Retina (tissue), 1 donor: ENCODE results near the gene HAT1.
A peak's percentile ranks its signal among the peaks of the same experiment; 100 is the strongest.

Experiments used
- DNase-seq: peaks from one replicate; pipeline ENCODE4 v3.0.0-alpha.2; 2016

Gene HAT1

GRCh38 chr2:171921970-171922229 is 361 bp upstream of the HAT1 start:
- no peak for DNase-seq

- peak; percentile 7 for DNase-seq
These were observed 945 bp downstream of the HAT1 start for GRCh38 chr2:171923206-171923605.

DNA sequence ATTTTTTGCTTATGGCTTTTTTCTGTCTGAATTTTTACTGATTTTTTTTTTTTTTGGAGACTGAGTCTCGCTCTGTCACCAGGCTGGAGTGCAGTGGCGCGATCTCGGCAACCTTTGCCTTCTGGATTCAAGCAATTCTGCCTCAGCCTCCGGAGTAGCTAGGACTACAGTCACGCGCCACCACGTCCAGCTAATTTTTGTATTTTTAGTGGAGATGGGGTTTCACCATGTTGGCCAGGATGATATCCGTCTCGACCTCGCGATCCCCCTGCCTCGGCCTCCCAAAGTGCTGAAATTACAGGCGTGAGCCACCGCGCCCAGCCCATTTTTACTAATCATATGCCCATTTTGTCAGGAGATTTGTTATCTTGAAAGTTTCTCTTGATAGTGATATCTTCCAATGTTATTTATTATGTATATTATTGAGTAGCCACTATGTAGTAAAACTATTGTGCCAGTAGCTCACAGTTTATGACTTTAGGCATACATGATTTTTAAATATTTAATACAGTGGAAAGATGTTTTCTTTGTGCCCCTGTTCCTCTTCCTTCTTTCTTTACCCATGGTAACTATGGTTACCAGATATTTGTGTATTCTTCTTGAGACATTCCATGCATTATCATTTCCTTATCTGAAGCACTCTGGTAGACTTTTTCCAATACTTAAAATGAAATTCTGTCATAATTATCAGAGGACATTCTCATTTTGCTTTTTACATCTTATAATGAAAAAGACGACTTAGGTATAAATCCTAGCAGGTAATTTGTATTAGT is 2.1 kb downstream of the HAT1 start:
- DNase-seq: no peak

DNA sequence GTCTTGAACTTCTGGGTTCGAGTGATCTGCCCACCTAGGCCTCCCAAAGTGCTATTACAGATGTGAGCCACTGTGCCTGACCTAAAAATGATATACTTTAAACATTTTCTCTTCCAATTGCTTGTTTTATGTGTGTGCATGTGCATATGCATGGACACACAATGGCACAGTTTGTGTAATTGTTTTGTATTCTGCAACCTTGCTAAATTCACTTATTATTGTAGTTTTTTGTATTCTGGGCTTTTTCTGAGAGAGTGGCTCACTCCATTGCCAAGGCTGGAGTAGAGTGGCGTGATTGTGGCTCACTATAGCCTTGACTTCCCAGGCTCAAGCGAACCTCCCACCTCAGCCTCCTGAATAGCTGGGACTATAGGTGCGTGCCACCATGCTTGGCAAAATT is 8.1 kb downstream of the HAT1 start:
- no peak for DNase-seq

GRCh38 chr2:171939058-171939742 is 16.9 kb downstream of the HAT1 start:
- no peak for DNase-seq

DNA sequence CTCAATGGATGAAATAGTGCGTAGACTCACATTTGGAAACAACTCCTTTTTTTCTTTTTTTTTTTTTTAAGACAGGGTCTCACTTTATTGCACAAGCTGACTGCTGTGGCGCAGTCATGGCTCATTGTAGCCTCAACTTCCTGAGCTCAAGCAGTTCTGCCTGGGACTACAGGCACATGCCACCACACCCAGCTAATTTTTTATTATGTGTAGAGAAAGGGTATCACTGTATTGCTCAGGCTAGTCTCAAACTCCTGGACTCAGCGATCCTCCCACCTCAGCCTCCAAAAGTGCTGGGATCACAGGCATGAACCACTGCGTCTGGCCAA is 17.4 kb downstream of the HAT1 start:
- DNase-seq: no peak

DNA sequence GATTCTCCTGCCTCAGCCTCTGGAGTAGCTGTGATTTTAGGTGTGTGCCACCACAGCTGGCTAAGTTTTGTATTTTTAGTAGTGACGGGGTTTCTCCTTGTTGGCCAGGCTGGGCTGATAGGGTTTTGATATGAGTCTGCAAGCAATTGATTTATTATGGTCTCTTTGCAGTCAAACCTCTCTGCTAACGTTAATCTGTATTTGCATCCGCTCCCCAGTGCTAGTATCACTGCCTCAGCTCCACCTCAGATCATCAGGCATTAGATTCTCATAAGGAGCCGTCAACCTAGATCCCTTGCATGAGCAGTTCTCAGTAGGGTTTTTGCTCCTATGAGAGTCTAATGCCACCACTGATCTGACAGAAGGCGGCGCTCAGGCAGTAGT is 19.0 kb downstream of the HAT1 start:
- DNase-seq: no peak

DNA sequence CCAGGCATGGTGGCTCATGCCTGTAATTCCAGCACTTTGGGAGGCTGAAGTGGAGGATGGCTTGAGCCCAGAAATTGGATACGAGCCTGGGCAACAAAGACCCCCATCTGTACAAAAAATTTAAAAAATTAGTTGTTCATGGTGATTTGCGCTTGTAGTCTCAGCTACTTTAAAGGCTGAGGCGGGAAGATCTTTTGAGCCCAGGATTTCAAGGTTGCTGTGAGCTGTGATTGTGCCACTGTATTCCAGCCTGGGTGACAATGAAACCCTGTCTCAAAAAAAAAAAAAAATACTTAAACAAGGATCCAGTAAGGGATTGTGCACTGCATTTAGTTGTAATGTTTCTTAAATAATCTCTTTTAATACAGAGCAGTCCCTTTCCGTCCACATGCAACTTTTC is 21.6 kb downstream of the HAT1 start:
- DNase-seq: no peak

GRCh38 chr2:171952276-171952675 is 30.0 kb downstream of the HAT1 start:
- DNase-seq: no peak

GRCh38 chr2:171952748-171953147 is 30.5 kb downstream of the HAT1 start:
- no peak for DNase-seq

- DNase-seq: no peak
These were observed 34.0 kb downstream of the HAT1 start for GRCh38 chr2:171956135-171956825.

GRCh38 chr2:171957061-171957460 is 34.8 kb downstream of the HAT1 start:
- no peak for DNase-seq

GRCh38 chr2:171958475-171958874 is 36.2 kb downstream of the HAT1 start:
- DNase-seq: no peak

- DNase-seq: no peak
These were observed 37.7 kb downstream of the HAT1 start for GRCh38 chr2:171959998-171960397.

GRCh38 chr2:171960570-171960969 is 38.3 kb downstream of the HAT1 start:
- no peak for DNase-seq

DNA sequence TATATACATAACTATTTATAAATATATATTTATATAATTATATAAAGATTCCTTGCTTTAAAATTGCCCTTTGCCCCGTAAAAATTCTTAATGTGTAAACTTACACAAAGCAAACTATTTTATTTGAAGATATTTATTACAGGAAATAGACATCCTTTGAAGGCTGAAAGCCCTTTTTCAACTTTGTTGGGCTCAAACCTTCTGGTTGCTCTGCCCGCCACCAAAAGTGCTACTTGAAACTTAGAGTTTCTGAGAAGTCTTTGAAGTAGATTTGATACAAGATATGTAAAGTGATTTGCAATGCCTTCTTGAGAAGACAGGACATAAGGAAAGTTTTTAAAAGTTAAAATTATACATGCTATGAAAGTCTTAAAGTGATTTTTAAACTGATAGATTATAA is 40.9 kb downstream of the HAT1 start:
- DNase-seq: no peak

DNA sequence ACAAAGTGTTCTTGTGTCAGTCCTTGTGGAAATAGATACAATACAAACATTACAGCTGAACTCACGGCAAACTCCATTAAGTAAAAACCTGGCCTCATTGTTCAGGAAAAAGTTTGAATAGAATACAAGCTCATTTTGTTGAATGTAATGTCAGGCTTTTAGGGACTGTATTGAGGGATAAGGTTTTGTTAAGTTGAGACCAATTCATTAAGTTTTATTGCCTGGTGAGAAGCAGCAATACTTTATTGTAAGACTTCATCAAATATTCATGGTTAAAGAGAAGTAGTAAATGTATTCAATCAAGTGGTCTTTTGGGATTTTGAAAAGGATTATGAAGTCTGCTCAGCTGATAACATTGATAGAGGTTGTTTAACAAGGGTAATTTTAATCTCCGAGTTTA is 42.0 kb downstream of the HAT1 start:
- no peak for DNase-seq

DNA sequence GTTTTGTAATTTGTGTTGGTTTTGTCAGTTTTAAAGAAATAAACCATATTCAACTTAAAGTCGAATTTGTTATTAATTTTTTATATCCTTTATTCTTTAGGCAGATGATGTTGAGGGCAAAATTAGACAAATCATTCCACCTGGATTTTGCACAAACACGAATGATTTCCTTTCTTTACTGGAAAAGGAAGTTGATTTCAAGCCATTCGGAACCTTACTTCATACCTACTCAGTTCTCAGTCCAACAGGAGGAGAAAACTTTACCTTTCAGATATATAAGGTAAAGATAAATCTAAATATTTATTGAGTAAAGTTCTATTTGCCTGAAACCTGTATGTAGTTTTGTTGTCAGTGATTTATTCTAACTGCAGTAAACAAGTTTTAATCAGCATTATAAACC is 43.0 kb downstream of the HAT1 start:
- no peak for DNase-seq

DNA sequence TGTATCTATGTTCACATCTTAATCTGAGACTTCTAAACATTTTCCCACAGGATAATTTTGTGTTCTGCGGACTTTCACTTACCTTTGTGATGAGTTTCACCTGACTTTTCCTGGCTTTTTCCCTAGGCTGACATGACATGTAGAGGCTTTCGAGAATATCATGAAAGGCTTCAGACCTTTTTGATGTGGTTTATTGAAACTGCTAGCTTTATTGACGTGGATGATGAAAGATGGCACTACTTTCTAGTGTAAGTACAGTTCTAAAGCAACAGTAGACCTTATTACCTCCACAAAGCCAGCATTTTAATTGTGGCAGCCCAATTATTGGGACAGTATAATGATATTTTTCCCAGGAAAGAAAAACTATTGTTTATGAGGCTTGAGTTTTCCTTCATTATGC is 43.4 kb downstream of the HAT1 start:
- no peak for DNase-seq

GRCh38 chr2:171966235-171966634 is 44.0 kb downstream of the HAT1 start:
- DNase-seq: peak; percentile 29

DNA sequence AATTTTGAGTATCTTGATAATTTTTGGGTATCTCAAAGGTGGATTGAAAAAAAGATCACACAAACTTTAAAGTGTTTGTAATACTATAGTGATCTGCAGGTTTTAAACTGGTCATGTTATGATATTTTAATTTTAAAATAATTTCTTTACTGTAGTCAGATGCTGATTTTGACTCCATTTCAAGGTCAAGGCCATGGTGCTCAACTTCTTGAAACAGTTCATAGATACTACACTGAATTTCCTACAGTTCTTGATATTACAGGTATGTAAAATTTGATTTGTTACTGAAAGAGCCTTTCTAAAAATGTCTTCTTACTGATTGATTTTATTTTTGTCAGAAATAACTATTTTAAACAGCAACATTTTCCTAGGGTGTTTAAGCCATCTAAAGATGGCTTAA is 44.4 kb downstream of the HAT1 start:
- no peak for DNase-seq

DNA sequence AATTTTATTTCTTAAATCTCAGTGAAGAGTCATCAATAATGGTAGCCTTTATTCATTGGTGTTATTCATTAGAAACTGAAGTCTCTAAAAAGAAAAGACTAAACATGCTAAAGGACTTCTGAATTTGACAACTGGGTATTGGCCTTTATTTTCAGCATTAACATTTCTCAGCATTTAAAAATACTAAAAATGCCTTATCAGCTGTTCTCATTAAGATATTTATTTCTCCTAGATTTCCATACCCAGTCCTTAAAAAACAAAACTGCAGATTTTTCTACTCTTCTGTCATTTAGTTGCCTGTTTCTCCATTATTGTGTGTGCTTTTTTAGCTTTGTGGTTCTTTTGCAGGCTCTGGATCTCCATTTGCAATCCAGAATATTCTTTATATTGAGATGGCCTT is 46.2 kb downstream of the HAT1 start:
- no peak for DNase-seq

DNA sequence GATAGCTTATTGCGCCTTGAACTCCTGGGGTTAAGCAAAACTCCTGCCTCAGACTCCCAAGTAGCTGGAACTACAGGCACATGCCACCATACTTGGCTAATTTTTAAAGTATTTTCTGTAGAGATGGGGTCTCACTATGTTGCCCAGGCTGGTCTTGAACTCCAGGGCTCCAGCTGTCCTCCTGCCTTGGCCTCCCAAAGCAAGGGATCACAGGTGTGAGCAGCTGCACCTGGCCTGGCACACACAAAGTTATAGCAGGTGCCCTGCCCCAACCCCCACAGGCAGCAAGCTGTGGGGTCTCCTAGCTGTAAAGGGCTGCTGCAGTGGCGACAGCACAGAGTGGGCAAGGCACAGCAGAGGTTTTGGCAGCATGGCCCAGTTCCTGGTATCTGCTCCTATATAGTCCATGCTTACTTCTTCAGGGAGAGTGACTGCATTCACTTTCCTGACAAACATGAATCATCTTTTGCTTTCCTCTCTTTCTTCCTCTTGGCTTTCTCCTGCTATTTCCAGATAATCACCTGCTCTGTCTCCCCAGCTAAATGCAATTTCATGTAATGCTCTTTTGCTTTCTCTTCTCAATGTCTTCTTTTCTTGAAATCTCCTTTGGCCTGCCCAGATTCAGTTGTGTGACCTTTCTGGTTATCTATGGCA is 50.2 kb downstream of the HAT1 start:
- DNase-seq: no peak

GRCh38 chr2:171979103-171979502 is 56.8 kb downstream of the HAT1 start:
- DNase-seq: no peak
